ENCODE measurements around the gene IQCK. TPM values are rescaled to one million over a fixed set of nuclear protein-coding genes. Genes with fewer than 3 reads are reported as not detected.

The IQCK gene
- total RNA-seq, 2 donors from 2014 or later, result 26.0 to 42.2 TPM

DNA sequence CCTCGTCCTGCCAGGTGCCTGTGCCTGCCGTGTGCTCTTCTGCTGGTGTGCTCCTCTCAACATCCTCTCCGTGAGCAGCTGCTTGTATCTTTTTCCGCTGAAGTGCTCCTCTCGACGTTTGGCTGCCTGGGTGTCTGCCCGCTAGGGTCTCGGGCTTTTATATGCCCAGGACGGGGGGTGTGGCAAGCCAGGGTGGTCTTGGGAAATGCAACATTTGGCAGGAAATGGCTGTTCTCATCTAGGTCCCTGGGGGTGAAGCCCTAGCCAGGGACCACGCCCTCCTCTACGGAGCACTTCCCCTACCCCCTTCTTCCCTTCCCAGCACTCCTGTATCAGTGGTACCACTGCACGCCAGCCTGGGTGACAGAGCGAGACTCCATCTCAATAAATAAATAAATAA is 49.4 kb downstream of the IQCK start:
- no peak overlapping the region for H3K4me3 ChIP-seq
- 88% methylated on average over 13 of the region's 13 CpGs for WGBS
- H3K36me3 ChIP-seq, result no peaks in the 10 kb centered on the region
- DNase-seq (ENCODE audit: low spot score), result no peak
- H3K4me1 ChIP-seq (replicated peaks), result no peaks in the 10 kb centered on the region
- no peaks in the 10 kb centered on the region for H3K9me3 ChIP-seq
- no peaks in the 10 kb centered on the region for H3K27me3 ChIP-seq (replicated peaks; ENCODE audit: insufficient read depth)
- TF ChIP-seq, protein P1, sequence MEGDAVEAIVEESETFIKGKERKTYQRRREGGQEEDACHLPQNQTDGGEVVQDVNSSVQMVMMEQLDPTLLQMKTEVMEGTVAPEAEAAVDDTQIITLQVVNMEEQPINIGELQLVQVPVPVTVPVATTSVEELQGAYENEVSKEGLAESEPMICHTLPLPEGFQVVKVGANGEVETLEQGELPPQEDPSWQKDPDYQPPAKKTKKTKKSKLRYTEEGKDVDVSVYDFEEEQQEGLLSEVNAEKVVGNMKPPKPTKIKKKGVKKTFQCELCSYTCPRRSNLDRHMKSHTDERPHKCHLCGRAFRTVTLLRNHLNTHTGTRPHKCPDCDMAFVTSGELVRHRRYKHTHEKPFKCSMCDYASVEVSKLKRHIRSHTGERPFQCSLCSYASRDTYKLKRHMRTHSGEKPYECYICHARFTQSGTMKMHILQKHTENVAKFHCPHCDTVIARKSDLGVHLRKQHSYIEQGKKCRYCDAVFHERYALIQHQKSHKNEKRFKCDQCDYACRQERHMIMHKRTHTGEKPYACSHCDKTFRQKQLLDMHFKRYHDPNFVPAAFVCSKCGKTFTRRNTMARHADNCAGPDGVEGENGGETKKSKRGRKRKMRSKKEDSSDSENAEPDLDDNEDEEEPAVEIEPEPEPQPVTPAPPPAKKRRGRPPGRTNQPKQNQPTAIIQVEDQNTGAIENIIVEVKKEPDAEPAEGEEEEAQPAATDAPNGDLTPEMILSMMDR (IDR thresholded peaks at IDR 0.05), result no peak
- no peak for TF ChIP-seq POLR2A (IDR thresholded peaks at IDR 0.05)
- TF ChIP-seq POLR2AphosphoS5 (IDR thresholded peaks at IDR 0.05), result no peak
- H3K27ac ChIP-seq, result no peak overlapping the region
- intact Hi-C loops (cut with DNase I), result no loop called here

DNA sequence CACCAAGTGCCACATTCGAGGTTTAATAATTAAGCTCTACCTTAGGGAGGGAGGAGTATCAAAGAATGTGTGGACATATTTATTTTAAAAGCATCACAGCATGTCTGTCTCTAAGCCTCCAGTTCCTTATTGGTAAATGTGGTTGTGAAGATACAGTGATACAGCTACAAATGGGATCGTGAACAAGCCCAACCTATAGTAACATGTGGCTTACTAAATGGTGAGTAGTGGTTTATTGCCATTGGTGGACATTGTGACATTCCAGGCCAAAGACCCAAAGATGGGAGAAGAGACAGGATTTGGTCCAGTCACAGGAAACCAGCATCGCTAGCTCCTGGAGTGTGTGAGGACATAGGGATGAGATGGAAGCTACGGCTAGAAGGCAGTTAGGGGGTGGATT is 51.2 kb downstream of the IQCK start:
- no peaks in the 10 kb centered on the region for H3K27me3 ChIP-seq (replicated peaks; ENCODE audit: insufficient read depth)
- H3K9me3 ChIP-seq, result no peaks in the 10 kb centered on the region
- no peak overlapping the region for H3K27ac ChIP-seq
- no peak for TF ChIP-seq POLR2A (IDR thresholded peaks at IDR 0.05)
- no peak for TF ChIP-seq POLR2AphosphoS5 (IDR thresholded peaks at IDR 0.05)
- TF ChIP-seq, protein P1 (IDR thresholded peaks at IDR 0.05), result no peak
- no peaks in the 10 kb centered on the region for H3K36me3 ChIP-seq
- no peak overlapping the region for H3K4me3 ChIP-seq
- no peak for DNase-seq (ENCODE audit: low spot score)
- 98% methylated on average over 4 of the region's 4 CpGs for WGBS
- intact Hi-C loops (cut with DNase I), result no loop called here
- no peaks in the 10 kb centered on the region for H3K4me1 ChIP-seq (replicated peaks)

DNA sequence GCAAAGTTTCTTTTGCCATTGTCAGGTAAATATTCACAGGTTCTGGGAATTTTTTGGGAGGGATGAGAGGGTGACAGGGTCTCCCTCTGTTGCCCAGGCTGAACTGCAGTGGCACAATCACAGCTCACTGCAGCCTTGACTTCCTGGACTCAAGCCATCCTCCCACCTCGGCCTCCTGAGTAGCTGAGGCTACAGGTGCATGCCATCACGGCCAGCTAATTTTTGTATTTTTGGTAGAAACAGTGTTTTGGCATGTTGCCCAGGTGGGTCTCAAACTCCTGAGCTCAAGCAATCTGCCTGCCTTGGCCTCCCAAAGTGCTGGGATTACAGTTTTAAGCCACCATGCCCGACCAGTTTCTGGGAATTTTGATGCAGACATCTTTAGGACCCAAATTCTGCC is 53.0 kb downstream of the IQCK start:
- Histone ChIP-seq H3K27ac (no peak overlapping the region), H3K36me3 (no peaks in the 10 kb centered on the region), H3K4me1 (replicated peaks) (no peaks in the 10 kb centered on the region), H3K4me3 (no peak overlapping the region), H3K9me3 (no peaks in the 10 kb centered on the region), H3K27me3 (replicated peaks; ENCODE audit: insufficient read depth) (no peaks in the 10 kb centered on the region)
- no peak for TF ChIP-seq POLR2AphosphoS5 (IDR thresholded peaks at IDR 0.05)
- TF ChIP-seq, protein P1 (IDR thresholded peaks at IDR 0.05), result no peak
- TF ChIP-seq POLR2A (IDR thresholded peaks at IDR 0.05), result no peak
- intact Hi-C loops (cut with DNase I), result no loop called here
- 53% methylated on average over 3 of the region's 3 CpGs for WGBS
- no peak for DNase-seq (ENCODE audit: low spot score)

DNA sequence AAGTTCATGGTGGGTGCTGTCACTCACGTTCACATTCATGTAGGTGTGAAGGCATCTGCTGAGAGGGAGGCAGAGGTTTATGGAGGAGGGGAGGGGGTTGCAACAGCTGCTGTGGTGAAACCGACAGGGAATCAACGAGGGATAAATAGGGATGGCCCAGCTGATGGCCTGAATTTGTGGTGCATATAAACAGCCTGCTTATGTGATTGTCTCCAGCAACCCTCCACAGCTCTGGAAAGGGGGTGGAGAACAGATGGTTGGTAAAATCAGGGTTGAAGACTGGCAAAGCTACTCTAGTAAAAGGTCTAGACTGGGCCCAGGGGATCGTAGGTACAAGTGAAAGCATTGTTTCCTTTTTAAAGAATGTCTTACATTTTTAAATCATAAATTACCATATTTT is 53.7 kb downstream of the IQCK start:
- H3K9me3 ChIP-seq, result no peaks in the 10 kb centered on the region
- no peaks in the 10 kb centered on the region for H3K27me3 ChIP-seq (replicated peaks; ENCODE audit: insufficient read depth)
- TF ChIP-seq, protein P1 (IDR thresholded peaks at IDR 0.05), result no peak
- TF ChIP-seq POLR2A (IDR thresholded peaks at IDR 0.05) (no peak), POLR2AphosphoS5 (IDR thresholded peaks at IDR 0.05) (no peak)

DNA sequence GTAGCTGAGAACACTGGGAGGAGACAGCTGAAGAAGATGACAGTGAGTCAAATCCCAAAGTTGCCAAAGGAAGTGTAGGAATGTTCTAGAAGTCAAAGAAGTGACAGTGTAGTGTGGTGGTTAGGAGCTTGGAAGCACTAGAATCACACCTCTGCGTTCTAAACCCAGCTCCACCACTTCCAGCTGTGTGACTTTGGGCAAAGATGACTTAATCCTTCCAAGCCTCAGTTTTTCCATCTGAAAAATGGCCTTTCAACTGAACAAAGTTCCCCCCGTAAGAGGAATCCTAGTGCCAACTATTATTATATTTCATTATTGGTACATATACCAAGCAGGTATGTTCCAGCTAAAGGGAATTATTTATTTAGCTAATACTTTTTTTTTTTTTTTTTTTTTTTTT is 56.0 kb downstream of the IQCK start:
- Histone ChIP-seq H3K27me3 (replicated peaks; ENCODE audit: insufficient read depth) (no peaks in the 10 kb centered on the region), H3K9me3 (no peaks in the 10 kb centered on the region), H3K4me1 (replicated peaks) (no peaks in the 10 kb centered on the region), H3K27ac (no peak overlapping the region), H3K36me3 (no peaks in the 10 kb centered on the region), H3K4me3 (no peak overlapping the region)
- intact Hi-C loops (cut with DNase I), result no loop called here
- TF ChIP-seq POLR2AphosphoS5 (IDR thresholded peaks at IDR 0.05) (no peak), POLR2A (IDR thresholded peaks at IDR 0.05) (no peak)
- TF ChIP-seq, protein P1 (IDR thresholded peaks at IDR 0.05), result no peak
- 70% methylated on average over 2 of the region's 2 CpGs for WGBS
- DNase-seq (ENCODE audit: low spot score), result no peak

More for the DNA sequence above, 53.7 kb downstream of the IQCK start:
- intact Hi-C loops (cut with DNase I), result no loop called here
- Histone ChIP-seq H3K4me3 (no peak overlapping the region), H3K36me3 (no peaks in the 10 kb centered on the region), H3K27ac (no peak overlapping the region), H3K4me1 (replicated peaks) (no peaks in the 10 kb centered on the region)
- no peak for DNase-seq (ENCODE audit: low spot score)
- 50% methylated on average over 4 of the region's 4 CpGs for WGBS
